GM21515 (cell line): ENCODE results near the gene STK25.
"Not testable (repeated sequence)": the region's sequence is repeated elsewhere in the genome, so short reads cannot be mapped to it uniquely, and the experiment has no call there.

ENCODE experiments used
- ATAC-seq: cut with Tn5 transposase; IDR thresholded peaks from one replicate; pipeline ENCODE4 v1.9.1; 2021; ENCODE audit not compliant: unreplicated experiment

Gene STK25

DNA sequence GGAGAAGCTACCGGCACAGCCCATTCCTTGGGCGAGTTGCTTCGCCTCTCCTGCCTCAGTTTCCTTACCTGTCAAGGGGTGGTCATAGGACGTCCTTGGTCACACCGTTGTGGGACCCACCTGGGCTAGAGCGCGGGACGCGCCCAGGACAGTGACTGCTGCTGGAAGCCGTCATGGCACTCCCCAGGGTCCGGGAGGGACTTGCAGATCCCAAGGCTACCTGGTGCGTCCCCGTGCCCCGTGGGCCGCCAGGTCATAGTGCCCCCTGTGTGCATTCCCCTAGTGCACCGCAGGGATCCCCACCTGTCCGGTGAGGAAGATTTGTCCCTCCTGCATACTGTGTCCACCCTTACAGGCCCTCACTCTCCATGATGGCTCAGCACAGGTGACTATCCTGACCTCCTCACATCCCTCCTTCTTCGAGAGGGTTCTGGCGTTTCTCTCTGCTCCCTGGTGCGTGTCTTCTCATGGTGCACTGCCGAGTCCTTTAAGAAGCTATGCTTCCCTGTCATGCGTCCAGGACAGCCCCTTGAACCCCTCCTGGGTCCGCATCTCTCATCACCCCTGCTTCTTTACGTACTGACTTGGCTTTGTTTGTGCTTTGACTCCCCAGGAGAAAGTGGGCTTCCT is 886 bp upstream of the STK25 start:
- ATAC-seq, result no peak

DNA sequence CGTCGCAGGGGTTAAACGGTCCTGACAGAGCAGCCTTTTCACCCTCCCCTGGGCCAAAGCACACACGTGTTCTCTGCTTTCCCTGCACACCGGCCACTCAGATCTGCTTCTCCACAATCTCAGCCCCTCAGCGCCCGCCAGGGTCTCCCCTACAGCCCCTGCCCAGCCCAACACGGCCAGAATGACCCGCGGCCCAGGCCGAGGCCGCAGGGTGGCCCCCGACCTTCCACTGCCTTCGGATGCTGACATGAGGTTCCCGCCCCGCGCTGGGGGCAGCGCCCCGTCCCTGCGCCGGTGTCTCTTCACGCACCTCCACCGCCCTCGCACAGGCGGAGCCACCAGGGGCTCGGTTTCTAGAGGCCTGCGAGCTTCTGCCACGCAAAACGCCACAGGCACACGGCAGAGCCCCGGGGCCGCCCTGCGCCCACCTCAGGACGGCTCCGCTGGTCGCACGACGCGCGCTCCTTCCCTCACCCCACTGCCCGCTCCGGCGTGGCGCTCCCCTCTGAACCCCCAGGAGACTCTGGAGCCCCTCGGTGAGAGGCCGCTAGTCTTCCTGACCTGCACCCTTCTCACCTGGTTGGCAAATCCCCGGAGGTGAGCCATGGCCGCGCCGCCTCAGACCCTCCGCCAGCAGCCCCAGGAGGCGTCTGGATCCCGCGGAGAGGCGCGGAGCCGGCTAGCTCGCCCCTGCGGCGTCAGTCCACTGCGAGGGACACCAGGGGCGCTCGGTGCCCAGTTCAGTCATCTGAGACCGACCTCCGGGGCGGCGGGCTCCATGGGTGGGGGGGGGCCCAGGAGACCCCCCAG is 749 bp downstream of the STK25 start:
- ATAC-seq, result peak; percentile 18

DNA sequence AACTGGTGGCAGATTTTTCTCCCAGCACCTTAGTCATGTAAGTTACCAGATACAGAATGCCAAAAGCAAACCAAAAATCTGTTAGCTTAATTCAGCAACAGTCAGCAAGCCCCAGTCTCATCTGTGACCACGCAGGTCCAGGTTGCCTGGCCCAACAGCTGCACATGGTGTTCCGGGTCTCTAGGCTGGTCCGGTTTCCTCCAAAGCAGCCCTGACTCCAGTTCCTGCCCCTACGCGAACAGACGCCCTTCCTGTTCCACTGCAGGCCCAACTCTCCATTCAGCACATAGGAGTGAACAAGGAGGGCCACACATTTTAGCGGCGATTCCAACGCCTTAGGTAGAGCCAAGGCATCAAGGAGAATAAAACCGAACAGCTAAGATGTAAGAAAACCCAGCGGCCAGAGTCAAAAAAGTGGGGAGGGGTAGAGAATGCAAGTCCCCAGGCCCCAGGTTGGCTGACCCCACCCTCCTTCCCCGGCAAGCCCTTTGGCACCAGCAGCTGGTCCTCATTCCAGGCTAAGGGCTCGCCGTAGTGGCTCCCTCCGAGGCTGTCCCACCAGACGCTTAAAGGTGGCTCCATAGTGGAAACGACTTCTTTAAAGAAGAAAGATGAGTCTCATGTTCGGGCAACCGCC is 1.5 kb downstream of the STK25 start:
- no peak for ATAC-seq

DNA sequence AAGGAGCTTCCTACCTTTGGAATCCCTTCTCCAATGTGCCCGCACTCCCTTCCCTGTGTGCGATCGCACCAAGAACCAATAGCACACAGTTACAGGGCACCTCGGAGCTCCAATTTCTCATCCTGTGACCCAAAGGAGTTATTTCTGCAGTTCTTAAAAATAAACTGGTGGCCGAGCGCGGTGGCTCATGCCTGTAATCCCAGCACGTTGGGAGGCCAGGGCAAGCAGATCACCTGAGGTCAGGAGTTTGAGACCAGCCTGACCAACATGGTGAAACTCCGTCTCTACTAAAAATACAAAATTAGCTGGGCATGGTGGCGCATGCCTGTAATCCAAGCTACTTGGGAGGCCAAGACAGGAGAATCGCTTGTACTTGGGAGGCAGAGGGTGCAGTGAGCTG is 2.1 kb downstream of the STK25 start:
- ATAC-seq, result not testable (repeated sequence)

DNA sequence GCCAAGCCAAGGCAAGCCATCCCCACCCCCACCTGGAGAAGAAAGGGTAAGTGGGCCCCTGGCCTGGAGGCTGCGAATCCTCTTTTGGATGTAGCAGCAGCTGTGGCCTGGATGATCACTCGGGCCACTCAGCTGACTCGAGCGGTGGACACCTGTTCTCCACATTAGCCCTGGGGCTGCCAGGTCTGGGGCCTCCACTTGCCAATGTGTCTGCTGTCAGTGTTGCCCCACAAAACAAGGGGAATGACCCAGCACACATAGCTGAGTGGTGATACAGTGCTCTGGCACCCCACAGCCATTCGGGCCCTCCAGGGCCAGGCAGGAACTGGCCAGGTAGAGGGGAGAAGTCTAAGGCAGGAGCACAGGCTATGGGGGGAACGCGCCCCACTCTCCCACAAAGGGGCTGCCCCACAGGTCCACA is 2.6 kb downstream of the STK25 start:
- no peak for ATAC-seq

DNA sequence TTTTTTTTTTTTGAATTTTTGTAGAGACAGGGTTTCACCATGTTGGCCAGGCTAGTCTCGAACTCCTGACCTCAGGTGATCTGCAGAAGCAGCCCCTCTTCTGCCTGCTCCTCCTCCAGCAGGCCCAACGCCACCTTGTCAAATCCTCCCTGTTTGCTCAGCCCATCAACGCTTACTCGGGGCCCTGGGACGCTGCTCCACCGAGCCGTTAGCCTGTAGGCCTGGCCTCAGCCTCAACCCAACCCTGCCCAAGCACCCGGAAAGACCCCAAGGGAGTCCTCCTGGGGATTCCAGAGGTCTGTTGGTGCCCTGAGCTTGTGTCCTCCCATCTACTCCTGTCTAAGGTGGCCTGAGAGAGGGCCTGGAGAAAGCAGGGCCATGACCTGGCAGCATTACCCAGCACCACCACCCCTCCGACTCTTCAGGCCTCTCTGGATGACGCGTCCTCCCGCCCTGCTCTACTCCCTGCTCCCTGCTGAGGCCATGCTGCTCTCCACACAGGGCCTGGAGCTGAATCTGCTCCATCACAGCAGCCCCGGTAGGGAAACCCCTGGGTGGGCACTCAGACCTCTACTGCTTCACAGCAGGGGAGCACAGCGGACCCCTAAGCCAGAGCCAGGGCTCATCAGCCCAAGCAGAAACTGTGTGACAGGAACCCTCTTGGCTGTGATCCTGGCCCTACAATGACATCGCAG is 3.2 kb downstream of the STK25 start:
- ATAC-seq, result no peak

DNA sequence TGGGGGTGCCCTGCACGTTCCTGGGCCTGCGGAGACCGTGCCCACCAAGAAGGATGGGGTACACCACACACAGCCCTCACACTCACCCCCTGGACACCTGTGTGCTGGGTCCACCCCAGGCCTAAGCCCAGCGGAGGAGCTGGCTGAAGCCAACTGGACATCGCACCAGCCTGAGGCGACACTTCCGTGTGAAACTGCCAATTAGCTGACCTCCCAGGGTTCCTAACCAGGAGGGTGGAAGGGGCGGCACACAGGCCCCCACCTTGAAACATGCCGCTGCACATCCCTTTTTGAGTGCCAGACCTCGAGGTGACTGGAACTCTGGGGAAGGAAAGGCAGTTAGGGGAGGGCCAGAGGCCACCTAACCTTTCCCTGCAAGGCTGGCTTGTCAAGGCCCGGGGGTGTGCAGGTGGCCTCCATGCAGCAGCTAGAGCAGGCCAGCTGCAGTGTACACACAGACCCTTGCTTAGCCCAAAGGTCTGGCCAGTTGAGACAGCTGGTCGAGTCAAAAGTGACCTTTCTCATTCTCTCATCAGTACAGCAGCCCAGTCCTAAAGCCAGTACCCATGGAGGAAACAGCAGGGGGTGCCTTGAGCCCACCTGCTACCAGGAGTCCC is 4.5 kb downstream of the STK25 start:
- no peak for ATAC-seq

DNA sequence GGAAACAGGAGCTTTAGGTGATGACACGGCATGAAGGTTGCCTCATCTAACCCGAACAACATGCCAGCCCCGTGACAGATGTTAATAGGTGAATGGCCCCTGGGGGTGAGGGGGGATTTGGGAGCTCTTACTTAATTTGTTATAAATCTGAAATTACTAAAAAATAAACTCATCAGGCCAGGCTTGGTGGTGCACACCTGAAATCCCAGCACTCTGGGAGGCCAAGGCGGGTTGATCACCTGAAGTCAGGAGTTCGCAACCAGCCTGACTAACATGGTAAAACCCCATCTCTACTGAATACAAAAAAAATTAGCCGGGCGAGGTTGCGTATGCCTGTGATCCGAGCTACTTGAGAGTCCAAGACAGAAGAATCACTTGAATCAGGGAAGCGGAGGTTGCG is 6.1 kb downstream of the STK25 start:
- ATAC-seq, result no peak

DNA sequence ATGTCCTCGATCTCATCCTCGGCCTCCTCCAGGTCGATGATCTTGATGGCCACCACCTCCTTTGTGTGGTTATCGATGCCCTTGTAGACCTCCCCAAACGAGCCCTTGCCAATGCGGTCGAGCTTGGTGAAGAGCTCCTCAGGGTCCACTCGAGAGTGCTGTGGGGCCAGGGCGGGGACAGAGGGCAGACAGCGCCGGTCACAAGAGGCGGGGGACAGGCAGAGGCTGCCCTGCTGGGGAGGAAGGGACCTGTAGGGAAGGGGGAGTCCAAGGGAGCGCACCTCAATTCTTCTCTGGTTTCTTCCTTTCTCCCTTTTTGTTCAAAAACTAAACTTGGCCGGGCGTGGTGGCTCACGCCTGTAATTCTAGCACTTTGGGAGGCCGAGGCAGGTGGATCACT is 6.8 kb downstream of the STK25 start:
- ATAC-seq, result no peak

DNA sequence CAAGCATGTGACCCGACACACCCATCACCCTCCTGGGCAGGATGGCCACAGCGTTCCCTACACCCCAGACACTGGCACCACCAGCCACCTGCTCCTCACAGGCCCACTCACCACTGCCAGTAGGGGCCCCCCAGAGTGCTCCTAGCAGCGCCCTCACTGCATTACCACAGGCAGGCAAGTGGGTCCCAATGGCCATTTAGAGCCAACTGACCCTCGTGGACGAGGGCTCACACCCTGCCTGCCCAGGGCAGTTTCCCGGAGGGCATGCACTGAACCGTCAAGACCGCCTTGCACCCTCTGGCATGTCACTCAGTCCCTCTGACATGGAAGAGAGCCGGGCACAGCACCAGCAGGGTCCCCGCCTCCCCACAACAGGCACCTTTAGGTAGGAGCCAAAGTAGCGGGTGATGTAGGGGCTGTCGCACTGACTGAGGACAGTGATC is 7.3 kb downstream of the STK25 start:
- ATAC-seq, result no peak

DNA sequence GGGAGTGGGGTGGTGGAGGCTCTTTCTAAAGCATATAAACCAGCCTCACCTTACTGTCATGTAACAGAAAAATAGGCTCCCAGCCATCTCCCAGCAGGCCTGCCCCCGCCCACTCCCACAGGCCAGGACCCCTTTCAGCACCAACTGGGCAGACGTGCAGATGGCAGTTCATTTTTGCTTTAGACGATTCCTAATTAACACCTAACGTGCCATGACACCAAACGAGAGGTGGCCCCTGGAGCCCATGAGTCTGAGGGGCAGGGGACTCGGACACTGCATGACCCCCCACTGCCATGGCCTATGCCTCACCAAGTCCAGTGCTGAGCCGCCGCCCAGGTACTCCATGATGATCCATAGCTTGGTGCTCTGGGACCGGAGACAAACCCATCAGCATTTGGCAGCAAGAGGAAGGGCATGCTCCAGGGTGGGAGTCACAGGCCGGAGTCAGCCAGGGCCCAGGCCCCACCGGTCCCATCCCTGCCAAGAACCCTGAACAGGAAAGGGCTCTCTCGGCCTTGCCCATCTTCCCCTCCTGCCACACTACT is 7.9 kb downstream of the STK25 start:
- ATAC-seq, result no peak

DNA sequence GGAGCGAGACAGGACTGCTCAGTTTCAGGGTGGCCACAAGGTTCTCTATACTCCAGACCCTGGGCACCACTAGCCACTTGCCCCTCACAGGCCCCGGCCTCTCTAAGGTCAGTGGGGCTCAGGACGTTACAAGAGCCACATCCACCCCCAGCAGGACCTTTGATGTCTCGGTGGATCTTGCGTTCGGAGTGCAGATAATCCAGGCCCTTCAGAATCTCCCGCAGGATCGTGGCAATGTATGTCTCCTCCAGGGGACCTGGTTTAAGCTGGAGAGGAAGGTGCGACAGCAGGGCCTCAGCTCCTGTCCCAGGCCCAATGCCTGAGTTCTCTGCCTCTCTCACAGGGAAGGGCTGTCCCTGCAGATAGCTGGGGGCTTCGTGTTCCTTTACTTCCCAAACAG is 8.4 kb downstream of the STK25 start:
- ATAC-seq, result no peak

DNA sequence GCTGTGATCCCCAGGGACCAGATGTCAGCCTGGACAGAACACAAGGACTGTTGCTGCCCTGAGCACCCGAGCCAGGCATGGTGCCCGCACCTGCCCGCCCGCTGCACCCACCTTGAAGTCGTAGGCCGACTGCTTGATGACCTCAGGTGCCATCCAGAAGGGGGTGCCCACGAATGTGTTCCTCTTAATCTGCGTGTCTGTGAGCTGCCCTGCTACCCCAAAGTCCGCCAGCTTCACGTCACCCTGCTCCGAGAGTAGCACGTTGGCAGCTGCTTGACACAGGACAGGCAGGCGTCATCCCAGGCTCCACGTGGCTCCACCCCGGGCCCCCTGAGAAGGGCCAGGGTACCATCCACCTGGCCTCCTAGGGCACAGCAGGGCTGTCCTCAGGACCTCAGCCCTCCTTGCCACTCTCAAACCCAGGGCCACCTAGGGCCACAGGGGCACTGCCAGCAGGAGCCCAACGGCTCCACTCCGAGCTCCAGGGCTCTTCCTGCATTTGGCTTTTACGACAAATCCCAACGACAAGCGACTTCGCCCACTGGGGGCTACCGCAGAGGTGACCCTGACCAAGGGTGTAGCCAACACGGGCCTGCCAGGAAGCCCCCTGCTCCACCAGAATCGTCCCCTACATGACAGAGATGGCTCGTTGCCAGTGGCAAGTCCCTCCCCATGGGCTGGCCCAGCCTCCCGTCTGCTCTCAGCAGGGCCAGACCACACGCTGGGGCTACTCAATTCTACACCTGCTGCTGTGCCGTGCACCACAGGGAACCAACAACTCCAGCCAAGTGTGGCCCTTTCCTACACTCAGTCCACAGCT is 9.0 kb downstream of the STK25 start:
- ATAC-seq, result no peak

DNA sequence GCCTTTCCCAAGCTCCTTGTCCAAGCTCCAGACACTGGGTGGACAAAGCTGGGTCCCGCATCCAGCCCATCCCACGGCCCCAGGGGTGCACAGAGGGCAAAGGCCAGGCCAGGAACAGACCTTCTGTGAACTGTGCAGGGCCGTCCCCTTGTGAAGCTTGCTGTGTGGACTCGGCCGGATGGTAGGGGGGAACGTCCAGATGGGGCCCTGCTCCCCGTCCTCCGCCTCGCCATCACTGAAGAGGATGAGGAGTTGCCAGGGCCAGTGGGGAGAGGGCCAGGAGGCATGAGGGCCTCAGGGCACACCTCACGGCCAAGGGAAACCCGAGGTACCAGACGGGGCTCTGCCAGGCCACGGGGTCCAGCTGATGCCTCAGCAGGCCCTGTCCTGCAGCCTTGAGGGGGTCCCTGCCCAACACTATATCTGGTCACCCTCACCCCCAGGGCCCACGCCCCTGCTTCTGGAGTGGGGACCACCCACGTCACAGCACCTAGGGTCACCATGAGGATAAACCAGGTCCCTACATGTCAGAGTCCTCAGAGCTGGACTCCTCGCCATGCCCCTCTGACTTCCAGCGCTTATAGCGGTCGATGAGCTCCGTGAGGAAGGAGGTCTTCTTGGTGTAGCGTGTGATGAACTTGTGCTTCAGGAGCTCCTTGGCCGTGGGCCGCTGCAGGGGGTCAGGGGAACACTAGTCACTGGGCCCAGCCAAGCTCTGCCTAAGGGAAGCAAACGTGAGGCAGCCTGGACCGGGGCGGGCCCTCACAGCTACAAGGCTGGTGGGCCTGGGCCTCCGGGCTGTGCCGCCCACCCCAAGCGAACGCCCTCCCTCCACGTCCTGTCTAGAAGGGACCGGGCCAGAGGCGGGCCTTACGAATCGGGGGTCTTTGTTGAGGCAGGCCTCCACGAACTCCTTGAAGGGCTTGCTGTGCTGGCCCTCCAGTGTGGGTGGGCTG is 10.0 kb downstream of the STK25 start:
- ATAC-seq, result no peak

DNA sequence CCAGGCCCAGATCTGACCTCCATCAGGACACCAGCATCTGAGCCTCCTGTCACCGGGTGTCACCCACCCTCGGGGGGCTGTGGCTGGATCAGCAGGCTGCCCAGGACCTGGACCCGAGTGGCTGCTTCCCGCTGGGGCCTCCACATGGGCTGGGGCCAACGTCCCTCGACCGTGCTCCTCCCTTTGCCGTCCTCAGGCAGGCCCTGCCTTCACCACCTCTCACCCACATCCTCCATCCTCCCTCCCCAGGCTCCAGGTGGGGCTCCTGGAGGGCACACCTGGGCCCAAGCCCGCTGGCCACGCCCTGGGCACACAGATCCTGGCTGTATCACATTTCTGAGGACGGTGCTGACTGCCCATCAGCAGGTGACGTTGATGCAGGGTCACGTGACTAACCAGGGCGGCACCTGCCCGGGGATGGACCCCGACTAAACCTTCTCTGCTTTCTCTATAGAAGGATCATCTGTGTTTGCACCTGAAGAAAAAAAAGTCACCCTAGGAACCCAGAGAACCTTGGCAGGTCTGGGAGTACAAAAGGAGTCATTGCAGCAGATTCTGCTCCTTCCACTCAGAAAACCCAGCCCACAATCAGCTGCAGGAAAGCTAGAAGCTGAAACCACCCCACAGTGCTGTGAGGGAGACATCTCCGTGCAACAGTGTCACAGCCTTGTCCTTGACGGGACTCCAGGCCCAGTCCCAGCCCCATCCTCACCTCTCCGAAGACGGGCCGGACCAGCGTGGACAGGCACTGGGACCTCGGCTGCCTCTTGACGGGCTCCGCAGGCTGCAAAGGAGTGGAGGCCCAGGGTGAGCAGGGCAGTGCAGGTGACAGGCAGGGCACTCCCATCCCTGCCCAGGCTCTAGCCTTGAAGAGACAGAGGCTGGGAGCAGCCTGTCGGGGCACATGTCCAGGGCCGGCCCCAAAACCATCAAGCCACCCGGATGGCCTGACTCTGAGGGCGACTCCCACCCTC is 11.2 kb downstream of the STK25 start:
- no peak for ATAC-seq

DNA sequence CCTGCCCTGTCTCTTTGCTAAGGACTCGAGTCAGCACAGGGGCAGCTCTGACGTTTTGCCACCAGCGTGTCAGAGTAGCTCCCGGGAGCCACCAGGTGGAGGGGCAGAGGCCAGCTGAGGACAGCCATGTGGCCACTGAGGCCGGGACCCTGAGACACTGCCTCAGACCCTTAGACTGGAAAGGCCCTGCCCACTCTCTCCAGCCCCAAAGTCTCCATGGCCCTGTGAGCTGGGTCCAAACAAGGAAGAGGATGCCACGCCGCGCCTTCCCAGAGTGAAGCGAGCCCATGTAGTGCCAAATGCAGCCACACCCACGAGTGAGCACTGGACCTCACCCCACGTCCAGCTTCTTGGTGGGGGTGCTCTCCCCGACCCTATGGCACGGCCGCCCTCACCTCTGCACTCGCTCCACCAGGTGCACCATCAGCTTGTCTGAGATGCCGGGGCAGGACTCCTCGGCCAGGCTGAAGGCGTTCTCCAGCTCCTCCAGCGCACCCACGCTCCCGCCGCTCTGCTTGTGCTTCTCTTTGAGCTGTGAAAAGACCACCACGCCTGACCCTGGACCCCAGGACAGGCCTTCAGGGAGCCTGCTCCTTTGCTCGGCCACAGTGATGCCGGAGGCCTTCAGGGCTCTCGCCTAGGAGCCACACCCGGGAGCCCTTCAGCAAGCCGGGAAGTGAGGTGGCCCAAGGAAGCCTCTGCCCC is 12.2 kb downstream of the STK25 start:
- no peak for ATAC-seq
